Measurements from ENCODE around the gene CLEC16A. TPM values are rescaled to one million over a fixed set of nuclear protein-coding genes. Genes with fewer than 3 reads are reported as not detected.

The CLEC16A gene
- total and polyA plus RNA-seq, 8 donors, result 17.6 to 38.6 (median 21.6) TPM

DNA sequence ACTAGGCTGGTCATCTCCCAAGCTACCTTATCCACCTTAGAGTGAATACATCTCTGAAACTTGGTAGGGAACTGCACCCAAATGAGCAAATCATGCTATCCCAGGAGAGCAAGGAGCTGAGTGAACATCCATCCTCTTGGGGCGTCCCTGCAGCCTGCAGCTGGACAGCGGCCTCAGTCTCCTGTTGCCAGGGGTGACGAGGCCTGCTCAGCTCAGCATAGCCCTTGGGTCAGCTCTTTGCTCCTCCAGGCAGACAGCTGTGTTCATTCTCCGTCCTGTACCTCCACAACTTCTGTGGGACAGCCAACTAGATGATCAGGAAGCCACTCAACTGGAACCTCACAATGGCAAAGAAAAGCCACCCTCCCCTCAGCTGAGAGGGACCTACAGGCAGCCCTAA is 199.8 kb downstream of the CLEC16A start:
- intact Hi-C loops (cut with DNase I), result no loop called here
- no peaks in the 10 kb centered on the region for H3K36me3 ChIP-seq
- H3K27me3 ChIP-seq, result no peaks in the 10 kb centered on the region
- no peak overlapping the region for H3K4me3 ChIP-seq
- ATAC-seq (no peak), DNase-seq (peak in 1 of 4 donors; percentile 55)
- peaks cover 1 to 6% of the 10 kb centered on the region in 2 donors for H3K4me1 ChIP-seq
- TF ChIP-seq, protein P1, sequence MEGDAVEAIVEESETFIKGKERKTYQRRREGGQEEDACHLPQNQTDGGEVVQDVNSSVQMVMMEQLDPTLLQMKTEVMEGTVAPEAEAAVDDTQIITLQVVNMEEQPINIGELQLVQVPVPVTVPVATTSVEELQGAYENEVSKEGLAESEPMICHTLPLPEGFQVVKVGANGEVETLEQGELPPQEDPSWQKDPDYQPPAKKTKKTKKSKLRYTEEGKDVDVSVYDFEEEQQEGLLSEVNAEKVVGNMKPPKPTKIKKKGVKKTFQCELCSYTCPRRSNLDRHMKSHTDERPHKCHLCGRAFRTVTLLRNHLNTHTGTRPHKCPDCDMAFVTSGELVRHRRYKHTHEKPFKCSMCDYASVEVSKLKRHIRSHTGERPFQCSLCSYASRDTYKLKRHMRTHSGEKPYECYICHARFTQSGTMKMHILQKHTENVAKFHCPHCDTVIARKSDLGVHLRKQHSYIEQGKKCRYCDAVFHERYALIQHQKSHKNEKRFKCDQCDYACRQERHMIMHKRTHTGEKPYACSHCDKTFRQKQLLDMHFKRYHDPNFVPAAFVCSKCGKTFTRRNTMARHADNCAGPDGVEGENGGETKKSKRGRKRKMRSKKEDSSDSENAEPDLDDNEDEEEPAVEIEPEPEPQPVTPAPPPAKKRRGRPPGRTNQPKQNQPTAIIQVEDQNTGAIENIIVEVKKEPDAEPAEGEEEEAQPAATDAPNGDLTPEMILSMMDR (IDR thresholded peaks at IDR 0.05), result no peak
- no peak overlapping the region for H3K27ac ChIP-seq
- H3K9me3 ChIP-seq, result no peaks in the 10 kb centered on the region

GRCh38 chr16:11145173-11145818 is 200.9 kb downstream of the CLEC16A start:
- DNase-seq (peak in 2 of 4 donors; percentile 40 to 42), ATAC-seq (peak; percentile 45)
- intact Hi-C loops (cut with DNase I), result no loop called here
- Histone ChIP-seq H3K36me3 (peaks cover 0 to 2% of the 10 kb centered on the region in 2 donors), H3K9me3 (no peaks in the 10 kb centered on the region), H3K4me1 (no peaks in the 10 kb centered on the region), H3K27me3 (no peaks in the 10 kb centered on the region), H3K4me3 (no peak overlapping the region), H3K27ac (no peak overlapping the region)
- TF ChIP-seq, protein P1 (IDR thresholded peaks at IDR 0.05), result no peak

GRCh38 chr16:11145819-11146211 is 201.5 kb downstream of the CLEC16A start:
- Histone ChIP-seq H3K27ac (no peak overlapping the region), H3K9me3 (no peaks in the 10 kb centered on the region), H3K4me1 (no peaks in the 10 kb centered on the region), H3K27me3 (no peaks in the 10 kb centered on the region), H3K4me3 (no peak overlapping the region), H3K36me3 (peaks cover 0 to 3% of the 10 kb centered on the region in 2 donors)
- ATAC-seq (no peak), DNase-seq (peak in 1 of 4 donors; percentile 32)
- intact Hi-C loops (cut with DNase I), result no loop called here
- TF ChIP-seq, protein P1 (IDR thresholded peaks at IDR 0.05), result no peak

DNA sequence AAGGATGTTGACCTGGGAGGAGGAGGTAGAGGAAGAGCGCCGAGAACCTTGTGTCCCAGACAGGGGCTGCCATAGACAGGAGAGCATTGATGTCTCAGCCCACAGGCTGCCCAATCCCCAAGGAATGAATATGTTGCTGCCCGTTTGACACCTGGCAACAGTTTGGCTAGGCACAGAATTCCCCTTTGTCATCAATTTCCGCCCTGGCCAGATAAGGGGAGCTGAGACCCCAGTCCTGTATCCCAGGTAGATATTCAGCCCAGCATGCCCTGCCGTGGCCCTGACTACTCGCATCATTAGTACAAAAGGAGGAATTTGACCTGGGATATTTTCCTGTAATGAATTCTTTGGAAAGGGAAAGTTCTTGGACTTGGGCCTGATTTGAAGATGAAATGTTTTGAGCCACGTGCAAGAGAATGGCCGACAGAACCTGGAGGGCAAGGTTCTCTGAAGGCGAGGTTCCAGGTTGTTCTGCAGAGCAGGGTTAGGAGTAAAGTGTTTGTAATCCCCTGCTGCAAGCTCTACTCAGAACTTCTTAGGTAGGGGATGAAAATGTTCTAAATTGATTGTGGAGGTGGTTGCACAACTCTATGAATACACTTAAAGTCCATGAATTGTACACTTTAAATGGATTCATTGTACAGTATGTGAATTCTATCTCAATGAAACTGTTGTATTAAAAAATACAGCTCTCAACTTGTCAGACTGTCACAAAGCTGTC is 202.8 kb downstream of the CLEC16A start:
- DNase-seq (peak in 1 of 4 donors; percentile 6), ATAC-seq (peak; percentile 19)
- H3K9me3 ChIP-seq, result no peaks in the 10 kb centered on the region
- H3K4me3 ChIP-seq, result no peak overlapping the region
- H3K27me3 ChIP-seq, result no peaks in the 10 kb centered on the region
- TF ChIP-seq, protein P1 (IDR thresholded peaks at IDR 0.05), result no peak
- H3K27ac ChIP-seq, result no peak overlapping the region
- H3K4me1 ChIP-seq, result no peaks in the 10 kb centered on the region
- intact Hi-C loops (cut with DNase I), result no loop called here
- H3K36me3 ChIP-seq, result peaks cover 0 to 3% of the 10 kb centered on the region in 2 donors

- Histone ChIP-seq H3K36me3 (peaks cover 0 to 3% of the 10 kb centered on the region in 2 donors), H3K4me1 (peaks cover 0 to 4% of the 10 kb centered on the region in 2 donors), H3K9me3 (no peaks in the 10 kb centered on the region), H3K4me3 (no peak overlapping the region), H3K27ac (no peak overlapping the region), H3K27me3 (no peaks in the 10 kb centered on the region)
- DNase-seq (no peak), ATAC-seq (no peak)
- intact Hi-C loops (cut with DNase I), result no loop called here
- TF ChIP-seq, protein P1 (IDR thresholded peaks at IDR 0.05), result no peak
Observed at GRCh38 chr16:11147754-11148444, 203.5 kb downstream of the CLEC16A start.
